Transverse colon (tissue), 4 donors: ENCODE results near the gene SYPL2. TPM values are rescaled to one million over a fixed set of nuclear protein-coding genes. Genes with fewer than 3 reads are reported as not detected.

Source experiments
- DNase-seq: peaks from one replicate; pipeline ENCODE4 v3.0.0-alpha.2; 2019
- H3K27ac ChIP-seq, 4 donors: fragments of 200-600 bp; sonication (generic); 2 replicates each; pipeline ENCODE4 v1.5.1; 2016 to 2018; ENCODE audit warnings: inconsistent platforms in 4 of 4
- H3K27me3 ChIP-seq: fragments of 200-600 bp; sonication (generic); 2 replicates; pipeline ENCODE4 v1.5.1; 2017; ENCODE audit warnings: inconsistent platforms
- H3K36me3 ChIP-seq, 4 donors: fragments of 200-600 bp; sonication (generic); 2 replicates each; pipeline ENCODE4 v1.5.1; 2017 to 2019; ENCODE audit warnings: inconsistent platforms in 4 of 4
- H3K4me1 ChIP-seq, 4 donors: fragments of 200-600 bp; sonication (generic); 2 replicates each; pipeline ENCODE4 v1.5.1; 2017 to 2020; ENCODE audit warnings: inconsistent platforms in 4 of 4
- H3K4me3 ChIP-seq, 4 donors: fragments of 200-600 bp; sonication (generic); 1 replicate in 1 of 4; 2 replicates in 3 of 4; pipeline versions ENCODE4 v1.5.1 to v1.6.1; 2017 to 2019; ENCODE audit warnings: inconsistent platforms in 4 of 4
- H3K9me3 ChIP-seq, 2 donors: fragments of 200-600 bp; sonication (generic); 2 replicates each; pipeline ENCODE4 v1.5.1; 2017 to 2019; ENCODE audit warnings: inconsistent platforms in 2 of 2
- EP300 ChIP-seq: sonication (generic); formaldehyde crosslinking; IDR thresholded peaks from one replicate; pipeline ENCODE4 v1.6.1; 2017; ENCODE audit warnings: antibody characterized with exemption, low read depth
- POLR2A ChIP-seq: fragments of 450-650 bp; IDR thresholded peaks from one replicate; pipeline ENCODE4 v1.6.1; 2016; ENCODE audit warnings: antibody characterized with exemption, mild to moderate bottlenecking, moderate library complexity
- POLR2AphosphoS5 ChIP-seq, 3 donors: sonication (generic); formaldehyde crosslinking; IDR thresholded peaks; one replicate each; pipeline ENCODE4 v1.6.1; 2016; ENCODE audit warnings: antibody characterized with exemption in 3 of 3
- WGBS, 2 donors: methylation state at CpG; one replicate each; pipeline ENCODE4 v1.1.5; 2018; ENCODE audit warnings: low coverage in 1 of 2; 5-methylcytosine and 5-hydroxymethylcytosine counted together
- in situ Hi-C, 4 donors: fragments of 200-750 bp; cut with MboI; loops; one replicate each; pipeline versions ENCODE4 v1.15.0 to v1.15.1; 2017; ENCODE audit warnings: low sequenced_read_pairs in 3 of 4, low pct_ligation_motif_present in 1 of 4, low pct_unique_long_range_greater_than_20kb in 1 of 4
- intact Hi-C: fragments of 100-400 bp; cut with DNase I; formaldehyde crosslinking; loops from one replicate; pipeline ENCODE4 v1.15.1; 2023; ENCODE audit warnings: low total_unique reads
- total RNA-seq, 4 donors: library from RNA; depleted of rRNA; stranded (reverse); fragments of >200 nt; gene quantifications; one replicate each; pipeline ENCODE4 v1.1.0, GENCODE V29; 2016
- TF ChIP-seq, protein P1 (sequence below), 5 experiments: fragments of 200-600 bp in 3 of 5; fragments of 450-650 bp in 2 of 5; sonication (generic) in 3 of 5; IDR thresholded peaks; 1 replicate in 2 of 5; 2 replicates in 3 of 5; pipeline ENCODE4 v1.5.1; 2016 to 2017; ENCODE audit warnings: antibody characterized with exemption in 5 of 5, inconsistent platforms in 3 of 5, mild to moderate bottlenecking in 2 of 5, moderate library complexity in 1 of 5

SYPL2 gene
- total RNA-seq, 4 donors from 2014 or later = 0.40 to 4.1 (median 0.44) TPM

DNA sequence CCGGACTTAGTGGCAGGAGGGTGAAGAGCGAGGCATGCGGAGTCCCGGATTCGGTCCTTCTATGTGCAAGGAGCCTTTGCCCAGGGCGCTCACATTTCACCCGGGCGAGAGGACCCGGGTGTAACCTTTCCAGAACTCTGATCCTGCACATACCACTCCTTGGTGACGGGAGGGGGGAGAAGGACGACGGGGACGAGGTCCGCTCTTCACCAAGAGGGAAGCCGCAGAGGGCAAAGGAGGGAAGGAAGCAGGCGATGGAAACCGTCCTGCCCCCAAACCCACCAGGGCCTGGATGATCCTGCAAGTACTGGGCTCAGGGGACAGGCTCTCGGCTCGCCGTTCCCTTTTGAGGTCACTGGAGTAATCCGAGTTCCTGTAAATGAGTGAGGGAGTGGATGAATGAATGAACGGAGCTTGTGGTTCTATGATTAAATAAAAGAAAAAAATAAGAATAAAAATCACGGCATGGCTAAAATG lies 993 bp downstream of the SYPL2 start:
- intact Hi-C loops (no loop called here), in situ Hi-C loops (no loop called here)
- H3K4me1 ChIP-seq = peaks cover 0 to 25% (median 12%) of the 10 kb centered on the region in 4 donors
- DNase-seq = no peak
- H3K36me3 ChIP-seq = no peaks in the 10 kb centered on the region
- no peaks in the 10 kb centered on the region for H3K9me3 ChIP-seq
- no peak for TF ChIP-seq POLR2A
- TF ChIP-seq, protein P1, sequence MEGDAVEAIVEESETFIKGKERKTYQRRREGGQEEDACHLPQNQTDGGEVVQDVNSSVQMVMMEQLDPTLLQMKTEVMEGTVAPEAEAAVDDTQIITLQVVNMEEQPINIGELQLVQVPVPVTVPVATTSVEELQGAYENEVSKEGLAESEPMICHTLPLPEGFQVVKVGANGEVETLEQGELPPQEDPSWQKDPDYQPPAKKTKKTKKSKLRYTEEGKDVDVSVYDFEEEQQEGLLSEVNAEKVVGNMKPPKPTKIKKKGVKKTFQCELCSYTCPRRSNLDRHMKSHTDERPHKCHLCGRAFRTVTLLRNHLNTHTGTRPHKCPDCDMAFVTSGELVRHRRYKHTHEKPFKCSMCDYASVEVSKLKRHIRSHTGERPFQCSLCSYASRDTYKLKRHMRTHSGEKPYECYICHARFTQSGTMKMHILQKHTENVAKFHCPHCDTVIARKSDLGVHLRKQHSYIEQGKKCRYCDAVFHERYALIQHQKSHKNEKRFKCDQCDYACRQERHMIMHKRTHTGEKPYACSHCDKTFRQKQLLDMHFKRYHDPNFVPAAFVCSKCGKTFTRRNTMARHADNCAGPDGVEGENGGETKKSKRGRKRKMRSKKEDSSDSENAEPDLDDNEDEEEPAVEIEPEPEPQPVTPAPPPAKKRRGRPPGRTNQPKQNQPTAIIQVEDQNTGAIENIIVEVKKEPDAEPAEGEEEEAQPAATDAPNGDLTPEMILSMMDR (IDR thresholded peaks at IDR 0.05) = no peak
- no peak for TF ChIP-seq EP300
- no peak for TF ChIP-seq POLR2AphosphoS5 (IDR thresholded peaks at IDR 0.05)
- peaks cover 95% of the 10 kb centered on the region for H3K27me3 ChIP-seq
- H3K27ac ChIP-seq = peak overlapping the region; percentile 54 to 85 (median 70)
- peak overlapping the region; percentile 34 to 58 (median 52) for H3K4me3 ChIP-seq
- 12 to 30% methylated on average over 6 to 22 of the region's 23 CpGs for WGBS, 2 donors

DNA sequence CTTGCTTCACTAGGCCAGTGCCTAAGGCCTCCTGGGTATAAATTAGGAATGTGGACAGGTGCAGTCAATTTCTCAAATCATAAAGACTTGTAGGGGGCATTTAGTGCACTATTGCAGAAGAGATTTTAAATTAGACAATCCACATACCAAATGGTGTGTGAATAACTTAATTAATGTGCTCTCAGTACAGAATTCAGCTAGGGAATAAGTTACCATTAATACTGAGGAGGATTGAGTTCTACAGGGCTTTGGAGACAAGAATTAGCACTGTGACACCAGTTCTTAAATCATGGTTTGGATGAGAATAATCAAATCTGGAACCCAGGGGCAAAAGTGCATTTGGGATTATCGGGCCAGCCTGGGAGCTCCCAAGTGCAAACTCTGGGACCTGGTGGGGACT lies 1.7 kb downstream of the SYPL2 start:
- Histone ChIP-seq H3K36me3 (no peaks in the 10 kb centered on the region), H3K4me3 (no peak overlapping the region), H3K9me3 (no peaks in the 10 kb centered on the region), H3K27ac (no peak overlapping the region), H3K4me1 (peaks cover 0 to 25% (median 12%) of the 10 kb centered on the region in 4 donors), H3K27me3 (peaks cover 91% of the 10 kb centered on the region)
- in situ Hi-C loops (no loop called here), intact Hi-C loops (no loop called here)
- TF ChIP-seq, protein P1 (IDR thresholded peaks at IDR 0.05) = no peak
- TF ChIP-seq POLR2A (no peak), POLR2AphosphoS5 (IDR thresholded peaks at IDR 0.05) (no peak), EP300 (no peak)
- WGBS, 2 donors = 90% methylated on average over 1 of the region's 1 CpG; no CpG with 5 or more reads in 1 of the 2 donors
- DNase-seq = no peak

DNA sequence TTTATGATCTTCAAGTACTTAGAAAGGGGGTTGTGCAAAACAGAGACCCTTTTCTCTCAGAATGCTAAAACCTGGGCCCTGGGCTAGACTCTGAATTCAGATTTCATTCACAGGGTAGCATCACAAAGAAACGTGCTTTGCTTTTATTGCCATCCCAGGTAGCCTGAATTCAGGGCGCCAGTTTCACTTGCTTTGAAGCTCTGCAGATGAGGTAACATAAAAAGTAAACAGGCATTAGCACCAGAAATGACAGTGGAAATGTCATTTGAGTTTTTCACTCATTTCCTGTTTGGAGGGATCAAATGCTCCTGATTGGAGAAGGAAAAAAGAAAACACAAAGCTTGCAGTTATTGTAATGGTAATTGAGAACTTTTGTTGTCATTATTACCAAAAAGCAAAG lies 2.6 kb downstream of the SYPL2 start:
- in situ Hi-C loops = no loop called here
- Histone ChIP-seq H3K4me3 (no peak overlapping the region), H3K4me1 (peaks cover 0 to 25% (median 12%) of the 10 kb centered on the region in 4 donors), H3K27me3 (peaks cover 83% of the 10 kb centered on the region), H3K36me3 (no peaks in the 10 kb centered on the region), H3K9me3 (no peaks in the 10 kb centered on the region), H3K27ac (no peak overlapping the region)
- WGBS, 2 donors = 12% methylated on average over 2 of the region's 2 CpGs; no CpG with 5 or more reads in 1 of the 2 donors
- no peak for DNase-seq
- TF ChIP-seq, protein P1 (IDR thresholded peaks at IDR 0.05) = no peak
- TF ChIP-seq POLR2A (no peak), EP300 (no peak)
- intact Hi-C loops = no loop called here

DNA sequence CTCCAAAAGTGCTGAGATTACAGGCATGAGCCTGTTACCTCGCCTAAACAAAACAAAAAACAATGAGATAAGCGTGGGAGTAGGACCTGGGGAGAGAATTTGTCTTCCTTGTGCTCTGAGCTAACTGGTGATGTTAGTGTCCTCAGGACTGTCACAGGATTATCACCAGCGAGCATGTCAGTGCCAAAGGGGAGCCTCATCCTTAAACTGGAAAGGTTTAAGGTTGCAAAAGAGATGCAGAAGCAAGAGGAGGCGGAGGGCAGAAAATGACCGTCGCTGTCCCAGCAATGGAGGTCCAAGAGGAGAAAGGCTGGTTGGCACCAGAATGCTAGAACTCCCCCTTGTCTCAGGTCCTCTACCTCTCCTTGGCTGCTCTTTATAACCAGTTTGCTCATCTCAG lies 3.9 kb downstream of the SYPL2 start:
- H3K9me3 ChIP-seq = no peaks in the 10 kb centered on the region
- TF ChIP-seq EP300 = no peak
- TF ChIP-seq, protein P1 (IDR thresholded peaks at IDR 0.05) = no peak
- no peak for TF ChIP-seq POLR2A
- no peak for TF ChIP-seq POLR2AphosphoS5 (IDR thresholded peaks at IDR 0.05)
- WGBS, 2 donors = 59 to 73% methylated on average over 5 to 6 of the region's 6 CpGs
- no peak overlapping the region for H3K4me3 ChIP-seq
- DNase-seq = no peak
- in situ Hi-C loops = no loop called here
- intact Hi-C loops = no loop called here
- peaks cover 69% of the 10 kb centered on the region for H3K27me3 ChIP-seq
- H3K27ac ChIP-seq = no peak overlapping the region
- peaks cover 0 to 19% (median 11%) of the 10 kb centered on the region in 4 donors for H3K4me1 ChIP-seq
- no peaks in the 10 kb centered on the region for H3K36me3 ChIP-seq
